Right lung (tissue), 5 donors: ENCODE data around the gene RAB40C. TPM values are rescaled to one million over a fixed set of nuclear protein-coding genes. Genes with fewer than 3 reads are reported as not detected.

Experiments used
- polyA plus RNA-seq, 5 donors: library from polyadenylated mRNA; unstranded; fragments of 120-200 nt; gene quantifications; one replicate each; pipeline versions ENCODE4 v1.2.1 to v1.2.3, GENCODE V29; 2013; ENCODE audit warnings: inconsistent platforms in 1 of 5, low replicate concordance in 1 of 5; ENCODE audit not compliant: insufficient read length in 5 of 5, insufficient read depth in 1 of 5

Gene RAB40C
- polyA plus RNA-seq, 5 donors = 15.3 to 33.7 (median 22.9) TPM

Other genes starting within 250 kb of the RAB40C start
- gene AXIN1, start 237.3 kb upstream of the RAB40C start, polyA plus RNA-seq = 10 to 100 TPM; 12.0 to 23.1 (median 17.7) TPM
- gene MRPL28, start 219.5 kb upstream of the RAB40C start, polyA plus RNA-seq = 10 to 100 TPM; 44.1 to 67.7 (median 48.7) TPM
- 10 to 100 TPM; 32.5 to 52.5 (median 37.7) TPM for gene PGAP6, start 208.1 kb upstream of the RAB40C start, polyA plus RNA-seq
- 100 to 1,000 TPM; 155 to 247 (median 168) TPM for gene NME4, start 192.9 kb upstream of the RAB40C start, polyA plus RNA-seq
- 10 to 100 TPM in 3 of 5 donors, 1 to 10 TPM in 2; 7.9 to 27.0 (median 14.4) TPM for gene DECR2, start 188.2 kb upstream of the RAB40C start, polyA plus RNA-seq
- 10 to 100 TPM; 42.7 to 56.7 (median 51.9) TPM for gene RAB11FIP3, start 164.4 kb upstream of the RAB40C start, polyA plus RNA-seq
- gene CAPN15, start 62.4 kb upstream of the RAB40C start, polyA plus RNA-seq = 10 to 100 TPM; 13.0 to 39.5 (median 20.8) TPM
- gene PRR35, start 29.7 kb upstream of the RAB40C start, polyA plus RNA-seq = under 1 TPM in 1 of 5 donors, not detected in 4; 0.07 TPM
- 1 to 10 TPM; 1.5 to 4.9 (median 2.9) TPM for gene NHLRC4, start 23.1 kb upstream of the RAB40C start, polyA plus RNA-seq
- 10 to 100 TPM; 28.8 to 48.1 (median 35.6) TPM for gene PIGQ, start 20.1 kb upstream of the RAB40C start, polyA plus RNA-seq
- gene WFIKKN1, start 40.9 kb downstream of the RAB40C start, polyA plus RNA-seq = 1 to 10 TPM in 1 of 5 donors, under 1 TPM in 4; 0.20 to 1.2 (median 0.36) TPM
- gene METTL26, start 46.2 kb downstream of the RAB40C start, polyA plus RNA-seq = 10 to 100 TPM; 37.9 to 74.1 (median 49.3) TPM
- gene MCRIP2, start 51.8 kb downstream of the RAB40C start, polyA plus RNA-seq = 10 to 100 TPM in 3 of 5 donors, 1 to 10 TPM in 2; 6.0 to 16.9 (median 10.4) TPM
- 10 to 100 TPM; 31.5 to 52.8 (median 39.5) TPM for gene WDR90, start 59.3 kb downstream of the RAB40C start, polyA plus RNA-seq
- 100 to 1,000 TPM in 1 of 5 donors, 10 to 100 TPM in 4; 47.5 to 119 (median 70.3) TPM for gene RHOT2, start 78.1 kb downstream of the RAB40C start, polyA plus RNA-seq
- gene RHBDL1, start 85.6 kb downstream of the RAB40C start, polyA plus RNA-seq = 1 to 10 TPM in 2 of 5 donors, under 1 TPM in 3; 0.38 to 1.8 (median 0.81) TPM
- gene STUB1, start 90.3 kb downstream of the RAB40C start, polyA plus RNA-seq = 100 to 1,000 TPM in 2 of 5 donors, 10 to 100 TPM in 3; 83.8 to 142 (median 96.2) TPM
- gene JMJD8, start 94.3 kb downstream of the RAB40C start, polyA plus RNA-seq = 10 to 100 TPM; 39.5 to 69.5 (median 43.3) TPM
- gene WDR24, start 100.3 kb downstream of the RAB40C start, polyA plus RNA-seq = 10 to 100 TPM in 3 of 5 donors, 1 to 10 TPM in 2; 7.4 to 15.3 (median 11.7) TPM
- gene FBXL16, start 115.7 kb downstream of the RAB40C start, polyA plus RNA-seq = under 1 TPM; 0.30 to 0.75 (median 0.59) TPM
- gene METRN, start 125.1 kb downstream of the RAB40C start, polyA plus RNA-seq = 10 to 100 TPM in 3 of 5 donors, 1 to 10 TPM in 2; 6.7 to 44.0 (median 10.8) TPM
- 10 to 100 TPM in 3 of 5 donors, 1 to 10 TPM in 2; 5.3 to 22.5 (median 10.8) TPM for gene ANTKMT, start 131.1 kb downstream of the RAB40C start, polyA plus RNA-seq
- 10 to 100 TPM in 1 of 5 donors, 1 to 10 TPM in 4; 1.3 to 13.0 (median 6.3) TPM for gene CCDC78, start 136.4 kb downstream of the RAB40C start, polyA plus RNA-seq
- 1 to 10 TPM; 2.1 to 7.3 (median 3.5) TPM for gene HAGHL, start 137.0 kb downstream of the RAB40C start, polyA plus RNA-seq
- 10 to 100 TPM; 16.2 to 25.7 (median 16.8) TPM for gene CIAO3, start 150.9 kb downstream of the RAB40C start, polyA plus RNA-seq
- gene MSLN, start 170.7 kb downstream of the RAB40C start, polyA plus RNA-seq = 10 to 100 TPM in 4 of 5 donors, 1 to 10 TPM in 1; 9.5 to 33.2 (median 18.5) TPM
- gene RPUSD1, start 198.3 kb downstream of the RAB40C start, polyA plus RNA-seq = 10 to 100 TPM in 3 of 5 donors, 1 to 10 TPM in 2; 8.3 to 19.2 (median 10.4) TPM
- 10 to 100 TPM; 16.8 to 31.0 (median 25.2) TPM for gene CHTF18, start 198.6 kb downstream of the RAB40C start, polyA plus RNA-seq
- under 1 TPM in 1 of 5 donors, not detected in 4; 0.10 TPM for gene GNG13, start 210.7 kb downstream of the RAB40C start, polyA plus RNA-seq